BJ (cell line): Measurements from ENCODE around the gene LCTL. TPM values are rescaled to one million over a fixed set of nuclear protein-coding genes. Genes with fewer than 3 reads are reported as not detected.
A peak's percentile ranks its signal among the peaks of the same experiment; 100 is the strongest.

Experiments
- CTCF ChIA-PET: fragments of 350-600 bp; formaldehyde crosslinking; extraction: SDS; loops from one replicate; lab custom pipeline; 2021; ENCODE audit warnings: antibody characterized with exemption, inconsistent platforms; lab: Yijun Ruan, JAX
- POLR2A ChIA-PET: fragments of 300-600 bp; sonication (Branson Sonifier 250); formaldehyde crosslinking; extraction: SDS; loops from one replicate; lab custom pipeline; 2021; ENCODE audit warnings: antibody characterized with exemption; lab: Charles Lee
- DNase-seq: peaks from one replicate; pipeline ENCODE4 v3.0.0-alpha.2; 2011; ENCODE audit warnings: low read depth
- H3K27me3 ChIP-seq: 2 replicates; pipeline ENCODE4 v1.6.0; 2011; ENCODE audit warnings: low read length; ENCODE audit not compliant: control insufficient read depth, insufficient read depth
- H3K36me3 ChIP-seq: 2 replicates; pipeline ENCODE4 v1.5.1; 2011; ENCODE audit warnings: low read length; ENCODE audit not compliant: control insufficient read depth, insufficient read depth
- H3K4me3 ChIP-seq: 2 replicates; pipeline ENCODE4 v1.5.1; 2011; ENCODE audit warnings: low read depth, mild to moderate bottlenecking, control low read depth, low read length
- polyA plus RNA-seq: library from polyadenylated mRNA; depleted of rRNA; stranded (reverse); fragments of >200 nt; gene quantifications from 2 replicates; pipeline ENCODE4 v1.2.3, GENCODE V29; 2011; rRNA removed
- small RNA-seq: library from RNA; depleted of rRNA; stranded (forward); fragments of <200 nt; gene quantifications from one replicate; pipeline ENCODE3, GENCODE V24; 2012; ENCODE audit warnings: low replicate concordance, low read depth; ENCODE audit not compliant: insufficient read length
- TF ChIP-seq, protein P1 (sequence below): IDR thresholded peaks from 2 replicates; pipeline ENCODE4 v1.5.1; 2011; ENCODE audit warnings: low read depth, mild to moderate bottlenecking, control low read depth, inconsistent platforms, low read length, moderate library complexity; ENCODE audit not compliant: insufficient read depth

The LCTL gene
- polyA plus RNA-seq, 1 experiment, result 0.17 TPM

DNA sequence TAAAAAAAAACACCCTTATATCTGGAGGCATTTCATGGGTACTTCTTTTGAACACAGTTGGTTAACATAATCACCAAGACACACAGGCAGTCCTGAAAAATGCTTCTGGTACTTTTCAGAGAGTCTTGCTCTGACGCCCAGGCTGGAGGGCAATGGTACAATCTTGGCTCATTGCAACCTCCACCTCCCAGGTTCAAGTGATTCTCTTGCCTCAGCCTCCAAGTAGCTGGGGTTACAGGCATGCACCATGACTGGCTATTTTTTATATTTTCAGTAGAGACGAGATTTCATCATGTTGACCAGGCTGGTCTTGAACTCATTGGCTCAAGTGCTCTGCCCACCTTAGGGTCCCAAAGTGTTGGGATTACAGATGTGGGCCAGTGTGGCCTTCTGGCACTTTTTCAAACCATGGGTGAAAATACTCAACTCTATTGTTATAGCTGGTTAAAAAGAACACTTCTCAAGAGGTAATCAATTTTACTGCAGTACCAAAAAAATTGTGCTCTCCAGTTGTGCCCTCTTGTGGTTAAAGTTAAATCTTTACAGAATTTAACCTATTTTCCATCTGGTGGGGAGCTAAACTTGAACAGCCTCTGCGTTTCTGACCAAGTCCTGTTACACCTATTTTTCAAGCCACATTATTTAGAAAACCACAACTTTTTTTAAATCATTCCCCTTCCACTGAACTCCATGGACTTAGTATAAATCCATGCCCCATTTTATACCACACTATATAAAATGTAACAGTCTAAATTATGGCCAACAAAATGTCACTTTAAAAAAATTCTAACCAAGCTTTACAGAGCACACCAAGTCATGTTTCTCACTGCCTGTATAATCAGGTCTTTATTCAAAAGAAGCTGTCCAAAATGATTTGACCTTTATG lies 67.1 kb downstream of the LCTL start:
- Histone ChIP-seq H3K27me3 (no peaks in the 10 kb centered on the region), H3K4me3 (no peak overlapping the region), H3K36me3 (peaks cover 10% of the 10 kb centered on the region)
- ChIA-PET POLR2A (interaction anchor here (0.6 to 1.0 kb wide), 2 partner anchors 112 to 134 kb away, joined by 6 read pairs; partner anchors contain the start of gene MAP2K1), CTCF (interaction anchor here (0.6 to 6.0 kb wide), 22 partner anchors 8 to 588 kb away, joined by 3 to 82 read pairs (median 5); partner anchors contain the start of gene MAP2K1)
- DNase-seq, result no peak
- TF ChIP-seq, protein P1, sequence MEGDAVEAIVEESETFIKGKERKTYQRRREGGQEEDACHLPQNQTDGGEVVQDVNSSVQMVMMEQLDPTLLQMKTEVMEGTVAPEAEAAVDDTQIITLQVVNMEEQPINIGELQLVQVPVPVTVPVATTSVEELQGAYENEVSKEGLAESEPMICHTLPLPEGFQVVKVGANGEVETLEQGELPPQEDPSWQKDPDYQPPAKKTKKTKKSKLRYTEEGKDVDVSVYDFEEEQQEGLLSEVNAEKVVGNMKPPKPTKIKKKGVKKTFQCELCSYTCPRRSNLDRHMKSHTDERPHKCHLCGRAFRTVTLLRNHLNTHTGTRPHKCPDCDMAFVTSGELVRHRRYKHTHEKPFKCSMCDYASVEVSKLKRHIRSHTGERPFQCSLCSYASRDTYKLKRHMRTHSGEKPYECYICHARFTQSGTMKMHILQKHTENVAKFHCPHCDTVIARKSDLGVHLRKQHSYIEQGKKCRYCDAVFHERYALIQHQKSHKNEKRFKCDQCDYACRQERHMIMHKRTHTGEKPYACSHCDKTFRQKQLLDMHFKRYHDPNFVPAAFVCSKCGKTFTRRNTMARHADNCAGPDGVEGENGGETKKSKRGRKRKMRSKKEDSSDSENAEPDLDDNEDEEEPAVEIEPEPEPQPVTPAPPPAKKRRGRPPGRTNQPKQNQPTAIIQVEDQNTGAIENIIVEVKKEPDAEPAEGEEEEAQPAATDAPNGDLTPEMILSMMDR, result peak; percentile 38

Small RNA genes lying within 50 kb of the gene (small RNA-seq; reads per million reads assigned to genes)
- gene RF01159, result not detected
- gene SNORD16, result not detected
- gene SNORD18A, result not detected
- not detected for gene SNORD18B
- not detected for gene SNORD18C

Other genes starting within 250 kb of the LCTL start
- 3.0 and 6.8 TPM in 2 replicates for gene TIPIN, start 209.3 kb downstream of the LCTL start, polyA plus RNA-seq
- gene MAP2K1, start 179.1 kb downstream of the LCTL start, polyA plus RNA-seq, result 19.0 and 21.8 TPM in 2 replicates
- 21.1 and 22.7 TPM in 2 replicates for gene SNAPC5, start 68.2 kb downstream of the LCTL start, polyA plus RNA-seq
- 4,914 and 5,278 TPM in 2 replicates for gene RPL4, start 61.1 kb downstream of the LCTL start, polyA plus RNA-seq
- 10.5 and 15.1 TPM in 2 replicates for gene ZWILCH, start 60.7 kb downstream of the LCTL start, polyA plus RNA-seq
- 2.5 and 3.8 TPM in 2 replicates for gene SMAD6, start 136.2 kb upstream of the LCTL start, polyA plus RNA-seq